Hypothalamus (tissue), 51 donors: ENCODE measurements around the gene PURB.
"Not testable (repeated sequence)": the region's sequence is repeated elsewhere in the genome, so short reads cannot be mapped to it uniquely, and the experiment has no call there.

Source experiments
- DNase-seq, 51 donors: peaks; one replicate each; lab custom pipeline; 2025; lab: John Stamatoyannopoulos, UW

The PURB gene

DNA sequence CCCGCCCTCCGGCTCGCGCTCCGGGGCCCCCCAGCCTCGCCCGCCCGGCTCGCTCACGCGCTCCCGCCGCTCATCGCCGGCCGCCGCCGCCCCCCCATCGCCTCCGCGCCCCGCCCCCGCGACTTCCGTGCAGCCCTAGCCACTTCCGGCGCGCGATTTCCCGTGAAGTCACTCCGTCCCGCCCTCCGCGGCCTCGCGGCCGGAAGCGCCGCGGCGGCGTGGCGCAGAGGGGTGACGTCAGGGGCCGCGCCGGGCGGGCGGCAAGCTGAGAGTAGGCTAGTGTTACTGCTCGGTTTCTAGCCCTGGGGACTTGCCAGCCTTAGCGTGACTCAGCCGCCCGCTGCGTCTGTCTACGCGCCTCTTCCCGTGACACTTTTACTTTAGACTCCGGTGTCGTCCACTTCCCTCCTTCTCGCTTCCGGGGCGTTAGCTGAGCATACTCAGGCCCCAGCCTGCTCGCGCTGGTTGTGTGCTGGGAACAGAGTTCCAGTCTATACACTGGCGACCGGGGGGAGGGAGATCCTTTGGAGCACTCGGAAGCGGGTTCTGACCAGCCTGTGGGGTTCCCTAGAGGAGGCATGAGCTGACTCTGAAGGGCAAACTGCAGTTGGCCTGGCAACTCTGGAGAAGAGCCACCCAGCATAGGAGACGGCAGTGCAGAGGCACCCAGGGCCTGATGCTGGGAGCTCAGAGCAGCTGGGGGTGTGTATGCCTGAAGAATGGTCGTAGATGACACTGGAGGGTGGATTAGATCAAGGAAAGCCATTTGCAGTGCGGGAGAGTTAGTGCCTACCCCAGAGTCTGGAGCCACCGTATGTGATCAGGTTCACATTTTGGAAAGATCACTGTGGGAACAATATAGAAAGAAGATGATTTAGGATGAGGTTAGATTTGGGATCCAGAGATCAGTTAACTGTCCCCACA is at the start of gene PURB:
TSS of gene PURB (minus strand) at position 137 of the 924 bp plus-strand sequence. CDS start 182 bp downstream, outside the sequence.
- peak; percentile 51 to 97 (median 90) for DNase-seq

DNA sequence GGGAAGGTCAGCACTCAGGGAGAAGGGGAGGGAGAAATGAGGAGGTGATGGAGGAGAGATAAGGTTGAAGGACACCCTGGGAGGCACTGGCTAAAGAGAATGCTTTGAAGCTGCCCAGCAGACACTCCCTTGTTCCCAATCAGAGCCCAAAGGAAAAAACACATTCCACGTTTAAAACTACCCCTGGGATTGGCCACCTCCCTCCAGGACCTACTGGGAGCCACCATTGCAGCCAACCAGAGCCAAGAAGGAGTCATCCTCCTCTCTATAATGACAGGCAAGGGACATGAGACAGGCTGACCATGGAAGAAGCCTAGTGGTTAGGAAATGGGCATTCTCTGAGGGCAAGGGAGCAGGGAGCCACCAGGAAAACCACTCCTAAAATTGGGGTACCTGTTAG is 49.7 kb upstream of the PURB start:
- DNase-seq: no peak

DNA sequence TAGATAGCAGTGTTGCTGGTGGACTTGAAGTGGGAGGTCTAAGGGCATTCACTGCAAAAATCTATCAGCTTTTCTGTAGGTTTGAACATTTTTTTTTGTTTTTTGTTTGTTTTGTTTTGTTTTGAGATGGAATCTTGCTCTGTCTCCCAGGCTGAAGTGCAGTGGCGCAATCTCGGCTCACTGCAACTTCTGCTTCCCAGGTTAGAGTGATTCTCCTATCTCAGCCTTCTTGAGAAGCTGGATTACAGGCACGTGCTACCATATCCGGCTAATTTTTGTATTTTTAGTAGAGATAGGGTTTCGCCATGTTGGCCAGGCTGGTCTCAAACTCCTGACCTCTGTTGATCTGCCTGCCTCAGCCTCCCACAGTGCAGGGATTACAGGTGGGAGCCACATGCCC is 49.2 kb upstream of the PURB start:
- not testable (repeated sequence) for DNase-seq

DNA sequence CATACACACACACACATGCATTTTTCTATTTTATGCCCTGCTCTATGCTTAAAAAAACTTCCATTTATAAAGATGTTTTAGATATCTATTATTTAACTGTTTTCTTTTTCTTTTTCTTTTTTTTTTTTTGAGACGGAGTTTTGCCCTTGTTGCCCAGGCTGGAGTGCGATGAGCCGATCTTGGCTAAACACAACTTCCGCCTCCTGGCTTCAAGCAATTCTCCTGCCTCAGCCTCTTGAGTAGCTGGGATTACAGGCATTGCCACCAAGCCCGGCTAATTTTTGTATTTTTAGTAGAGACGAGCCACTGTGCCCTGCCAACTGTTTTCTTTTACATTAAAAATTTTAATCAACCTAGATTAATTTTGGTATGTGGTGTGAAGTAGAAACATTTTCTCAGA is 45.6 kb upstream of the PURB start:
- no peak for DNase-seq

DNA sequence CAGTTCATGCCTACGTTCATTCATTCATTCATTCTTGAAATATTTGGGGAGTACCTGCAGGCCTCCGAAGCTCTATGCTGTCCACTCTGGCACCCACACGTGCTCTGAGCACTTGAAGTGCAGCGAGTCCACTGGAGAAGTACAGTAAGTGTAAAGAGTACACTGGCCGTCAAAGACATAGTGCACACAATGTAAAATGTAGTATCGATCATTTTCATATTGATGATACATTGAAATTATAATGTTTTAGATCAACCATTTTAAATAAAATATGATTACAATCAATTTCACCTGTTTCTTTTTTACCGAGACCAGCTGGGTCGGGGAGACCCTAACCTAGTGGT is 37.0 kb upstream of the PURB start:
- DNase-seq: no peak

DNA sequence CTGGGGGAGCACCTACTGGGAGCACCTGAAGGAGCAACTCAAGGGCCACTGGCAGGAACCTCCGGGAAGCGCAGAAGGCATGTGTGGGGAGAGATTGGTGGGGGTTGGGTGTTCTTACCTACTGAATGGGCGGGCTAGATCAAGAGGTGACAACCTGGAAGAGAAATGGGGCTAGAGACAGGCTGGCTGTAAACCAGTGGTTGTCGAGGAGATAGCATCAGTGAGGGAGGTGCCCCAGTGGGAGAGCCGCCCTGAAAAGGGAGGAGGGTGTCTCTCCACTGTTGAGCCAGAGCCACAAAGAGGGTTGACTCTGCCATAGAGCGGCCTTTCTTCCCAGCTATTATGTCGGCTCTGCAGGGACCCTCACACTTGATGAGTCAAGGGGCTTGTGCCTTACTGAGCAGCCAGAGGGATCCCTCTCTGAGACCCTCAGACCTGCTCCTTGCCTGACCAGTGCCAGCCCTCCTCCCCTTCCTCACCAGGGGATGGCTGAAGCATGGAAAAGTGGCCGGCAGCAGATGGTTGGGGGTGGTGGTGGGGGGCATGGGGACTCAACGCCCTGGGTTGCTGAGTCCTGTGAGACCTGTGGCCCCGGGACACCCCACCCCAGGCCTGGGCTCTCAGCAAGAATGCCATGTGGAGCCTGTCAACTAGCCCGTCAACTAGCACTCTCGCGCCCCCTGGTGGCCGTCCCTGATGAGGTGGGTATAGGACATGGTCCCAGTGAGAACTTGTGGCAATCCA is 36.4 kb upstream of the PURB start:
- DNase-seq: peak; percentile 14 to 98 (median 77)

DNA sequence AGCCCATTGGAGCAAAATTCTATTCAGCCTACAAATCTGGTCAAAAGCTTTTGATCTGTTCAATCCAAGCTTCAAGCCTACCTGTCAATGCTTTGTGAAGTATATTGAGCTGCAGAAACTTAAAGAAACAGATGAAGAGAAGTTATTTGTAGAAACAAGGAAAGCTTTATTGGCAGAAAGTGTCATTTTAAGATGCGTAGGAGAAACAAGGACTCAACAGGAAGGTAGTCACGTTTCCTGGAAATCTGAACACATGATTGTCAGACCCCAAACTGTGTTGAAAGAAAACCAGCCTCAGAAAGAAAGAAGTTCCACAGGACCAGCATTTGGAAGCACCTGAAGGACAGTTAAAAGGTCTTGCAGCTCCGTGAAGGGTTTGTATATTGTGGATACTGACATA is 34.8 kb upstream of the PURB start:
- no peak for DNase-seq

DNA sequence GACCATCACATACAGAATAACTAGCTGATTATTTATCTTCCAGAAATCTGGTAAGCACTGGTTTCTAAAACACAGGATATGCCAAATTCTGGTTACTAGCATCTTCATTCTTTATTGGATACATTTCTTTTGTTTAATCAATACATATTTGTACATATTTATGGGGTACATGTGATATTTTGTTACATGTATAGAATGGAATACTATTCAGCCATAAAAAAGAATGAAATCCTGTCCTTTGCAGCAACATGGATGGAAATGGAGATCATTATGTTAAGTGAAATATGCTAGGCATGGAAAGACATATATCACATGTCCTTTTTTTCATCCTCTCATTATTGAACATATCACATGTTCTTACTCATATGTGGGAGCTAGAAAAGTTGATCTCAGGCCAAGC is 32.7 kb upstream of the PURB start:
- DNase-seq: no peak

DNA sequence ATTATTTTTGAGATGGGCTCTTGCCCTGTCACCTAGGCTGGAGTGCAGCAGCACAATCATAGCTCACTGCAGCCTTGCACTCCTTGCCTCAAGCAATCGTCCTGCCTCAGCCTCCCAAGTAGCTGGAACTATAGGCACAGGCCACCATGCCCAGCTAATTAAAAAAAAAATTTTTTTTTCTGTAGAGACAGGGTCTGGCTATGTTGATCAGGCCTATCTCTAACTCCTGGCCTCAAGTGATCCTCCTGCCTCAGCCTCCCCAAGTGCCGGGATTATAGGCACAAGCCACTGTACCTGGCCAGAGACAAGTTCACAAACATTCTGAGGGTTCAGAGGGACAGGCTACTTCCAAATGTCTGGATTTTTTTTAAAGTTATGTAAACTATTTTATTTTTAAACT is 32.1 kb upstream of the PURB start:
- DNase-seq: no peak

DNA sequence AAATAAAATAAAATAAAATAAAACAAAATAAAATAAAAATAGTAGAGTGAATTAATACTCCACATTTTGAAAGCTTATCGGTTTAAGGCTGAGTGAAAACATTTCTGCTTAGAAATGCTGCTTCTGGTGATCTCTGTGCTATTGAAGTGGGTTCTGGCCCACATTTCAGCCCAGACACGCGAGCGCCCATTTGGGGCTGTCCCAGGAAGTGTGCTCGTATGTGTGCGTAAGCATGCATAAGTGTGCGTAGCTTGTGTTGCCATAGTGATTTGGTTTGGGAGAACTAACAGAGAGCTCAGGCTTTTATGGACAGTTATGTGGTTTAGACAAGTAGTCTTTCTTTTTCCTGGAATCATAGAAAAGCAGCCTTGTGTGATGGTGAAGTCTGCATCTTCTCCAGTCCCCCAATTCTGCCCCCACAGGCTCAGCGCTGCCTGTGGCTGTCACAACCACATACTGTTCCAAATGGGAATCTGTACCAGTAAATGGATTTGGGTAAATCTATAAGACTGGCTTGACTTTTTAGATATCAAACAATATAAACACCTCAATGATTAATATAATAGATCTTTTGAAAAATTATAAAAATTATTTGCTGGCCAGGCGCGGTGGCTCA is 29.8 kb upstream of the PURB start:
- peak in 3 of 51 donors; percentile 6 to 25 (median 8) for DNase-seq

DNA sequence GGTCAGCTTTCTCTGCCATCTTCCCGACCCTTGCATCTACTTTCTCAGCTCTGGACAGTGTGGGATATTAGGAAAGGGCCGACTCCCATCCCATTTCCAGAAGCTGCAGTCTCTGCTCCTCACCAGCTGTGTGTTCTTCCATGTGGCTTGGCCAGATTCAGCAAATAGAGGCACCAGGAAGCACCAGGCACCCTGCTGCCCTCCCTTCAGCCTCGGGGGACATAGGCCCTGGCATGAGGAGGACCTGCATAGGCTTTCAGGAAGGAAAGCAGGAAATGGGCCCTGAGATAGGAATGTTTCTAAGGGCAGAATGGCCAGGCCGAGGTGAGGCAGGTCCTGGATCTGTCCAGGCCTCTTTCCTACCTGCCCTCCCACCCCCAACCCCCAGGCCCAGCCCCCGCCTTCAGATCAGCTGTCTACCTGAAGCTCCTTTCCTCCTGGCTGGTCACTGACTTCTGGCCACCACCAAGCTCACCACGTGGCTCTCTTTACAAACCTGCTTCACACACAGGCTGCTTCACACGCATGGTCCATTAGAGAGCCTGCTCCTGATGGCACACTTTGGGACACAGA is 27.5 kb upstream of the PURB start:
- no peak for DNase-seq

DNA sequence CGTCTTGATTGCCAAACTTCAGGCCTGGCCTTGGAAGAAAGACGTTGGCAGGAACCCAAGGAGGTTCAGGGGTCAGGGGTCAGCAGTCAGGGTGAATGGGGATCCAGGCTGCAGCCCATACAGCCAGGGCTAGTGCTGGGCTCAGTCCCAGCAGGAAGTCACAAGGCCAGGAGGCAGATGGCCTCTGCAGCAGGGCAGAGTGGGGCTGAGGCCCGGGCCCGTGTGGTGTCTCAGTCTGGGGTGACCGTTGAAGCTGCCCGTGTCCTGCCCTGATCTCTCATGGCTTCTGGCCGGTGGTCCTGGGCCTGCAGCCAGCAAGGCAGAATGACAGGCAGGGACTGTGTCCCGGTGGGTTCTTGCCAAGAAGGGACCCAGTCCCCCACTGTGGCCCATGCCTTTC is 26.6 kb upstream of the PURB start:
- peak in 4 of 51 donors; percentile 6 to 25 (median 15) for DNase-seq

DNA sequence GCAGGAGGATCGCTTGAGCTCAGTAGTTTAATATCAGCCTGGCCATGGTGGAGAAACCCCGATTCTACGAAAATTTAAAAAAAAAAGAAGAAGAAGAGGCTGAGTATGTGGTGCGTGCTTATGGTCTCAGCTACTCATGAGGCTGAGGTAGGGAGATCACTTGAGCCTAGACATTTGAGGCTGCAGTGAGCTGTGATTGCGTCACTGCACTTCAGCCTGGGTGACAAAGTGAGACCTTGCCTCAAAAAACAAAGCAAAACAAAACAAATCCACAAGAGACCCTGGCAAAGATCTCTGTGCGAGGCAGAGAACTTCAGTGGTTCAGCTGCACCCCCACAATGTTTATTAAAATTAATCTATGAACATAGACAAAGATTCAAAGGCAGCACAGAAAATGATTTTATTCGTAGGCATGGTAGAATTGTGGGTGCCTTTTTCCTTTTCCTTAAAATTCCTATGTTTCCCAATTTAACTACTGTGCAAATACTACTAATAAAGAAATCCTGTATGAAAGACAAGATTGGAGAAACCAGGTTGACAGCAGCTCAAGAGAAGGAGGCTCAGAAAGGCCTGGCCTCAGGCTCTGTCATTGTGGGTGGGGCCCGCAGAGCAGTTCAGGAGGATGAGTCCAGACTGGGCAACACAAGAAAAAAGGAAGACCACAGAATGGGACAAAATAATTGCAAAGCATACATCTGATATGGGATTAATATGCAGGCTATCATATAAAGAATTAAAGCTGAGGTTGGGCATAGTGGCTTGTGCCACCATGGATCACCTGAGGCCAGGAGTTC is 24.5 kb upstream of the PURB start:
- DNase-seq: no peak

DNA sequence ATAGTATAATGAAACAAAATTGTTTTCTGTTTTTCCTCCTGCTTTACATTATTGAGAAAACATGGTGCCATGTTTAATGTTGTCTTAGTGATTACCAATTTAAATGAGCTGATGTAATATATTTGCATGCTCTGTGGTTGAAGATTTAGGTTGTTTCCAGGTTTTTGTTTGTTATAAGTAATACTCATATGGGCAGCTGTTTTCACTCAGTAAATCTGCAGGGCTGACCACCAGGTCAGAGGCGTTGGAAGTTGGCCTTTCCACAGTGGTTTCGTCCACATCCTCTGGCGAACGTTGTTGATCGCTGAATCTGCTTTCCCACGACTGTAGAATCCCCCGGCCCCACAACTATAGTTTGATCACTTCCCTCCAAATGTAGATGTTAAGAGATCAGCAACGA is 21.6 kb upstream of the PURB start:
- no peak for DNase-seq

DNA sequence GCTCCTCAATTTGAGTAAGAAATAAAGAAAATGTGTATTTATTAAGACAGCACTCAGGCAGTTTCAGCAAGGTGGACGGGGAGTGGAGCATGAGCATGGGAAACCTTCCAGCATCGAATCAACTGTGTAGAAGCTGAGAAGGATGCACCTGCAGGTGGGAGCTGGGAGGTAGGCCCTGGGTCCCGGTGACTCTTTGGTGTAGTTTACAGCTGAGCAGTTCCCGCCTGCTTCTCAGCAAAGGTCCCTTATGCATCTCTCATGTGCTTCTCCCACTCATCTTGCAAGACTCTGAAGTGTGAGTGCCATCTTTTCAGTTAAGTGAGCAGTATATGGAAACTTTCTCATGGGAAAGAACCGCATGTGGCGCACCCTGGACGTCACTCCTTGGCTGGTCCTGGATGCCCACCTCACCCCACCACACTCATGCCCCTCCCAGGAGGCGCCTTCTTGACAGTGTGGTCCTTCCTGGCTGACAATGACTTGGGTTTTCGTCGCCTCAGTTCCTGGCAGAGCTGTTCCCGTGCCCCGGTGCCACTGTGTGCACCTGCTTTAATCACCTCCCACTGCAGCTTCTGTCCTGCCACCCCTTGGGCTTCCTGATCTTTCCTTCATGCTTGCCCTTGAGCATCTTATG is 19.8 kb upstream of the PURB start:
- no peak for DNase-seq

DNA sequence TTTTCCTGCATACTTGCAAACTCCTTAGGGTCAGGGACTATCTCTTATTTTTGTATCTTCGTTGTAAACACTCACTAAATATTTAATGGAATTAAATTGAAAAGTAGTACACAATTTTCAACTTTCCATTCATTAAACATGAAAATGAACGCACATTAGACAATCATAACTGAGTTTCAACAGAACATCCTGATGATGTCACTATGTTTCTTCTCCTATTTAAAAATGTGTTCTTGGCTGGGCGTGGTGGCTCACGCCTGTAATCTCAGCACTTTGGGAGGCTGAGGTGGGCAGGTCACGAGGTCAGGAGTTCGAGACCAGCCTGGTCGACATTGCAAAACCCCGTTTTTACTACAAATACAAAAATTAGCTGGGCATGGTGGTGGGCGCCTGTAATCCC is 14.1 kb upstream of the PURB start:
- no peak for DNase-seq

DNA sequence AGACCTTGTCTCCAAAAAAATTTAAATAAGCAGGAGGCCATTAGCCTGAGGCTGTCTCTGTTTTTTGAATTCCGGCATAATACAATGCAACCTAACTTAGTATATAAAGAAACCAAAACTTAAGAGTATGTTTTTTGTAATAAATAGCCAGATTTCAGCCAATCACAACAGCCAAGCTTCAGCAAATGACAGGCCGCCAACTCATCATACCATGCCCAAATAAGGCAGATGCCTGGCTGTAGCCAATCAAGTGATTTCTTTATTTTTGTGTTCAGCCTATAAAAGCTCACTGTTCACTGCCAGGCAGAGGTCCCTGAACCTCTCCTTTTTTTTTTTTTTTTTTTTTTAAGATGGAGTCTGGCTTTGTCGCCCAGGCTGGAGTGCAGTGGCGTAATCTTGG is 12.7 kb upstream of the PURB start:
- DNase-seq: no peak

DNA sequence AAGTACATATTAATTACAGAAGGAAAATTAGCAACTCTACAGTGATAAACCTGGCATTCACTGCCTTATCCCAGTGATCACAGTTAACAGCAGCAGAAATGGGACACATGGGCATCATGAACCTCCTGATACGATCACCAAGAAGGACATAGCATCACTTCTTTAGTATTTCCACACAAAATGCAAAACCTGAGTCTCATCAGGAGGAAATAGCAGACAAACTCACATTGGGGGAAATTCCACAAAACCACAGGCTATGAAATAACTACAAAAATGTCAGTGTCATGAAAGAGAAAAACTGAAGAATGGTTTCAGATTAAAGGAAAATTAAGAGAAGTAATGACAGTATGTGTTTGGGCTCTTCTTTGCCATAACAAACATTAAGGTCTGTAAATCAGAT is 12.0 kb upstream of the PURB start:
- DNase-seq: no peak

DNA sequence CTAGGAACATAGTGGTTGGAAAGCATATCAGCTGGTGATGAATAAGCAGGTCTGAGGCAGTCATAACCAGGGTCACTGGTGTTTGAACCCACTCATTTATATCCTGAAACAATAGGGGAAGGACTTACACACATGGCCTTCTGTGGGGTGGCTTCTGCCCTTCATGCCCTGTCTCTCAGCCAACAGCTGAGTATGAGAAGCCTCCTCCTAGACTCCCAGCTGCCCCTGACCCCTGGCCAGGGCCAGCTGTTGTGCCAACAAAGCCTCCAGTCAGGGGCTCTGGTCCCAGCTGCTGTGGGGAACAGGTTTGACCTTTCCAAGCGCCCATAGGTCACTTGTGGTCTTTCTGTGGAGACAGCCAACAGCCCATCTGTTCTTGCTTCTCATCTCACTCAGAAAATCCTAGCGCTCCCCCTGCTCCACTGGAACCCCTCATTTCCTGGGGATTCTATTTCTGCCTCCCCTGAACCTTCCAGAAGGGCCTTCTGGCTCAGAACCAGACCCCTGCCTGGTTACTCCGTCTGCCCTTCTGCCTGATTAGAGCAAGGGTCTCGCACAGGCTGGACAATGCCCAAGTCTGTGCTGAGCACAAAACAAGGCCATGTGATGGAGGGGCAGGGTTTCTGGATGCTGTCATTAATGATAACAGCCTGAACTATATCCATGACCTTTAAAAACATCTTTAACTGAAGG is 9.7 kb upstream of the PURB start:
- peak in 16 of 51 donors; percentile 12 to 67 (median 40) for DNase-seq
